OCI-LY7 (cell line): ENCODE data around the gene RBL1.

ENCODE experiments used
- CTCF ChIP-seq: fragments of 200-600 bp; sonication (generic); conservative IDR thresholded peaks from 2 replicates; pipeline ENCODE4 v1.5.1; 2014; ENCODE audit warnings: mild to moderate bottlenecking, antibody characterized with exemption, low read length, moderate library complexity, mixed read lengths
- EZH2phosphoT487 ChIP-seq: fragments of 200-600 bp; sonication (generic); IDR thresholded peaks from 2 replicates; pipeline ENCODE4 v1.6.1; 2018; ENCODE audit warnings: low read depth, borderline replicate concordance, mild to moderate bottlenecking, mixed run types, antibody characterized with exemption, low read length, moderate library complexity, mixed read lengths

DNA sequence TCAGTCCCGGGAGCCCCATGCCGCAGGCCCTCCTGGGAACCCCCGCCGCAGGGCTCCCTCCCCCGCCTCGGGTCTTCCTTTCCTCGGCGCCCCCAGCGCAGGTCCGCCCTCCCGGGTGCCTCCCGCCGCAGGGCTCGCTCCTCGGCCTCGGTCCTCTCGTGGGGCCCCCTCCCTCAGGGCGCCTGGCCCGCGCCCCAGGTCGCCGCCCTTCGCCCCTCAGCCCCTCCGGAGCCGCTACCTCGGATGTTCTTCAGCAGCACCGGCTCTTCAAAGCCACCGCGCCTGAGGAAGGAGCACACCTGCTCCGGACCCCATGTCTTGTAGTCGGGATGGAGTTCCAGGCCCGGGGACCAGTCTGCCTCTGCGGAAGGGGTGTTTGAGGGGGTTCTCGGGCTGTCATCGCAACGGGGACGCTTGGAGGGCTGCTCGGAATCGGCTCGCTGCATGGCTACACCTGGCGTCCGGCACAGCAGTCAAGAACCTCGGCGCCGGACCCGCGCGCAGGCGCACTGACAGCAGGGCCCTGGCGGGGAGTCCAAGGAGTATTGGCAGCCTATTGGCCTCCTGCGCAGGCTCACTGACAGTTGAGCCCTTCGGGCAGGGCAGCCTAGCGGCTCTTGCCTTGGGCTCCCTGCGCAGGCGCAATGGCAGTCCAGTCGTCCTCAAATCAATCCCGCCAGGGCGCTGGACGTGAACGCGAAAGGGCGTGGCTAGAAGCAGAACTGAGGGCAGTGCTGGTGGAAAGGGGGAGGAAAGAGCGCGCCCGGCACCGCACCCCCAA lies 144.4 kb downstream of the RBL1 start, which contains the start of gene SAMHD1:
- TF ChIP-seq CTCF, result no peak
- TF ChIP-seq EZH2phosphoT487, result no peak
